HG03196 (cell line): ENCODE results near the gene ADORA2A.

ENCODE experiments used
- ATAC-seq: cut with Tn5 transposase; IDR thresholded peaks from one replicate; pipeline ENCODE4 v1.9.1; 2021; ENCODE audit not compliant: unreplicated experiment

ADORA2A gene

DNA sequence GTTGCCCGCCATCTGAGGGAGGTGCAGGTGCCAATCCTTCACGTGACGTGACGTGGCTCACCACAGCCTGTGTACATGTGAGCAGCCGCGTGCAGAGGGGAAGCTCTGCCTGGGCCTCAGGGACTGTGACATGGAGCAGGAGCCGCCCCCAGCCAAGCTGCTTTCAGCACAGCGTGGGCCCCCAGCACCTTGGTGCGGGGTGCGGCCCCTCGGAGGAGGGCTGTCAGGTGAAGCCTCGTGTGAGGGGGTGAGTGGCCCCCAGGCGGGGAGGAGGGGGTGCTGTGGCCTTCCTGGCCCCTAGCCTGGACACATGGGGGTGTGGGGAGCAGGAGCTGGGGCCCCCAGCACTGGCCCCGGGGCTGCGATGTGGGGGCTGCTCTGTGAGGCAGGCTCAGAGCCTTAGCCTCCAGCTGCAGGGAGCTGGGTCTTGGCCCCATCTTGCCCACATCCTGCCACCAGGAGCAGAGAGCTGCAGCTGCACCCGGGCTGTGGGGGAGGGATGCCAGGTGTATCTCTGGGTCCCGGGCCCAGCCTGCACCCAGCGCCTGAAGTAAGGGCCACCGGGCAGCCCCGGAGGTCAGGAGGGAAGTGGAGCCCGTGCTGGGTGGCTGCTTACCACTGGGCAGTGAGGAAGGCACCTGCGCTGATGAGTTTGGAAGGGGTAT lies at the start of gene ADORA2A:
TSS of gene ADORA2A (plus strand) at position 100 of the 665 bp plus-strand sequence. CDS start 5,806 bp downstream, outside the sequence.
- ATAC-seq: peak; percentile 47

GRCh38 chr22:24379536-24379935 lies 47.9 kb upstream of the ADORA2A start:
- ATAC-seq: no peak

- ATAC-seq: no peak
Measured at GRCh38 chr22:24380220-24380904, 47.0 kb upstream of the ADORA2A start.

- ATAC-seq: no peak
Measured at GRCh38 chr22:24380905-24381230, 46.5 kb upstream of the ADORA2A start.

GRCh38 chr22:24383061-24383460 lies 44.3 kb upstream of the ADORA2A start:
- no peak for ATAC-seq

DNA sequence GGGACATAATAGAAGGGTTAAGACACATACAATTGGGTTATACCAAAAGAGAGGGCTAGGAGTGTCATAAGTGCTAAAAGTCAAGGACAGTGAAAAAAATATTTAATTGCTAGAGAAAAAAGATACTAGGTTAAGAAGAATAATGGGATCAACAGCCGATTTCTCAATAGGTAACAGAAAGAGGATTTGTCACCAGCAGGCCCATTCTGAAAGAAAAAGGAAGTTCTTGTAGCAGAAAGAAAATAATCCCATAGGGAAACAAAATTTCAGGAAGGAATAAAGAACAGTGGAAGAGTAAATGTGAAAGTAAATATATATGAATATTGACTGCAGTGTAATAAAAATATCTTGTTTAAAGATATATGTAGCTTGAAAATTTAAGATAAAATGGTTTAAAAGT lies 43.3 kb upstream of the ADORA2A start:
- no peak for ATAC-seq

DNA sequence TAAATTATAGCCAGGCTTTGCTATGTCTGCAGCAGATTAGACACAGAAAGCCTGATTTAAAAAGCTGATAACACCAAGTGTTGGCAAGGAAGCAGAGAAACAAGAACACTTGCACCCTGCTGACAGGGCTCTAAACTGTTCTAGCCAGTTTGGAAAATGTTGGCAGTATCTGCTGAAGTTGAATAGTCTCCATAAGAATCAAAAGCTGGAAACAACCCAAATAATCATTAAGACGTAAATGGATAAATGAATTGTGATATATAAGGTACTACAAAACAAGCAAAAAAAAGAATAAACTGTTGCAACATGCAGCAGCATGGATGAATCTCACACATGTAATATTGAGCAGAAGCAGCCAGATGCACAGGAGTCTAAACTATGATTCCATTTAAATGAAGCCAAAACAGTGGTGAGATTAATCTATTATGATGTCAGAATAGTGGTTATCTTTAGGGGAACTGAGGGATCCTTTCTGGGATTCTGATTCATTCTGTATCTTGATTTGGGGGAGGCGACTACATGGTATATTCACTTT lies 40.4 kb upstream of the ADORA2A start:
- no peak for ATAC-seq

- ATAC-seq: no peak
Measured at GRCh38 chr22:24389680-24390079, 37.7 kb upstream of the ADORA2A start.

DNA sequence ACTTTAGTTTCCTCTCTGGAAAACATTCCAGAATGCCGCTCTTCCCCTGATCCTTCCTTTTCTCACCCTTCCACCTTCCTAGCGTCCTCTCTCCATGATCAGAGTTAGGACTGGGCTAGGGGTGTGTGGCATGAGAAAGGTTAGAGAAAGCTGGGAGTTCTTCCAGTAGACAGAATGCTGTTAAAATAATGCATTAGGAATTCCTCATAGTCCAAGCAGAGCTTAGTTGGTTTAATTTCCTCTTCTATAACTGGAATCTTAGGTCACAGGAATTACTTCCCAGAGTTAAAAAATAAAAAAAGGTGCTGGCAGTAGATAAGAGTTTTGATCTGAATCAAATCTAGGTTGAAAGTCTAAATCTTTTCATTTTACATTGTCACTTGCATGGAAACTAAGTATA lies 37.2 kb upstream of the ADORA2A start:
- ATAC-seq: no peak

- ATAC-seq: no peak
Measured at GRCh38 chr22:24390576-24390975, 36.8 kb upstream of the ADORA2A start.

- ATAC-seq: no peak
Measured at GRCh38 chr22:24391836-24392217, 35.6 kb upstream of the ADORA2A start.

DNA sequence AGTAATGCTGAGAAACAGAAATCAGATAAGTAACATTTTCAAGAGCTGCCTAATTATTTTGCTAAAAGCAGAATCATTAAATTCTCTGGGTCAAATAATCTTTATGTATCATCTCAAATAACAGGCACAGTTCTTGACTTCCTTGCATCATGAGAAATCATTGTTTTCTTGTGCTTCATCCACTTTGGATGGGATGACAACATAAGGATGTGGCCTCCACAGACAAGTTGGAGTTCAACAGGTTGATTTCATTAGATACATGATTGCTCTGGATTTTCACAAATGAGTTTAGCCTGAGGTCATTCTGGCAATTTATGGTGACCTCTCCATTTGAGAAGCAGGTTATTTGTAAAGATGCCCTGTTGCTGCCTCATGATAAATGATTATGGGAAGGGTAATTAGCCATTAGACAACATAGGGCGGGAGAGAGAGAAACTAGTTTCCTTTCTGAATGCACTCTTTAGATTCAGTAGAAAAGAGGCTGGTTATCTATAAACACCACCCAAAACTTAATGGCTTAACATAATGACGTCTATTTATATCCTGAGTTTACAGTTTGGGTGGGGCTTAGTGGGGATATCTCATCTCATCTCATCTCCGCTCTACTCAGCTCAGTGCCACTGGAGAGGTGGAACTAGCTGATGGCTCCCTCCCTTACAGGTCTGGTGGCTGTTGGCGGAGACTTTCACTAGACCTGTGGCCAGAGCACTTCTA lies 35.0 kb upstream of the ADORA2A start:
- no peak for ATAC-seq

DNA sequence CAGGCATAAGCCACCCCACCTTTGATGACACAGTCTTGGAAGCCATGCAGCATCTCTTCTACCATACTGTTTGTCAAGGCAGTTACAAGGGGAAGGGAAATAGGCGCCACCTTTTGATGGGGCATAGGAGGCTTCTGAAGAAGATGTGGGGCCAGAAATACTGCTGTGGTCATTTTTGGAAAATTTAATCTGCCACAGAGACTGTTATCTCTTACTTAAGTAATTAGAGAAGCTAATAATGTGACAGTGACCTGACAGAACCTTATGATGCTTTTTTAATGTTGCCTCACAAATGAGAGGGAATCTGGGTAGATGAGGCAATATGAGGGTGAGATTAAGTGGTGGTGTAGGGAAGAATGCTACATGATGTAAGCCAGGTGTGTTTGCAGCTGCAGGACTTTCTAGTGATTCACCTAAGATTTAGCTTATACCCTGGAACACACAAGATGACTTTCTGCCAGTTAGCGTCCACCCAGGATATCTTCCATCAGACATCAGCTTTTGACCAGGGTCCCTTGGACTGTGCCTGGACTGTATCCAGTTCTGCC lies 34.3 kb upstream of the ADORA2A start:
- ATAC-seq: no peak

DNA sequence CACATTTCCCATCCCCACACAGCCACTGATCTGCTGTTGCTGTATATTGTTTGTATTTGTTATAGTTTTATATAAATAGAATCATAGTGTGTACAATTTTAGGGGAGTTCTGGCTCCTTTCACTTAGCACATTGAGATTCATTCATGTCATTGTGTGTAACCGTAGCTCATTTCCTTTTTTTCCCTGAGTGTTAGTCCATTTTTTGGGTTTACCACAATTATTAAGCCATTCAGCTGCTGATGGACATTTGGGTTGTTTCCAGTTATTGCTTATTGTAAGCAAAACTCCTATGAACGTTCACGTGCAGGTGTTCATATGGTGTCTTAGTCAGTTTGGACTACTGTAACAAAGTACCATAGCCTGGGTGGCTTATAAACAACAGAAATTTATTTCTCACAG lies 33.6 kb upstream of the ADORA2A start:
- ATAC-seq: no peak

- no peak for ATAC-seq
Measured at GRCh38 chr22:24394254-24394653, 33.1 kb upstream of the ADORA2A start.

GRCh38 chr22:24398409-24398808 lies 29.0 kb upstream of the ADORA2A start:
- no peak for ATAC-seq

GRCh38 chr22:24400034-24400725 lies 27.2 kb upstream of the ADORA2A start:
- ATAC-seq: no peak

DNA sequence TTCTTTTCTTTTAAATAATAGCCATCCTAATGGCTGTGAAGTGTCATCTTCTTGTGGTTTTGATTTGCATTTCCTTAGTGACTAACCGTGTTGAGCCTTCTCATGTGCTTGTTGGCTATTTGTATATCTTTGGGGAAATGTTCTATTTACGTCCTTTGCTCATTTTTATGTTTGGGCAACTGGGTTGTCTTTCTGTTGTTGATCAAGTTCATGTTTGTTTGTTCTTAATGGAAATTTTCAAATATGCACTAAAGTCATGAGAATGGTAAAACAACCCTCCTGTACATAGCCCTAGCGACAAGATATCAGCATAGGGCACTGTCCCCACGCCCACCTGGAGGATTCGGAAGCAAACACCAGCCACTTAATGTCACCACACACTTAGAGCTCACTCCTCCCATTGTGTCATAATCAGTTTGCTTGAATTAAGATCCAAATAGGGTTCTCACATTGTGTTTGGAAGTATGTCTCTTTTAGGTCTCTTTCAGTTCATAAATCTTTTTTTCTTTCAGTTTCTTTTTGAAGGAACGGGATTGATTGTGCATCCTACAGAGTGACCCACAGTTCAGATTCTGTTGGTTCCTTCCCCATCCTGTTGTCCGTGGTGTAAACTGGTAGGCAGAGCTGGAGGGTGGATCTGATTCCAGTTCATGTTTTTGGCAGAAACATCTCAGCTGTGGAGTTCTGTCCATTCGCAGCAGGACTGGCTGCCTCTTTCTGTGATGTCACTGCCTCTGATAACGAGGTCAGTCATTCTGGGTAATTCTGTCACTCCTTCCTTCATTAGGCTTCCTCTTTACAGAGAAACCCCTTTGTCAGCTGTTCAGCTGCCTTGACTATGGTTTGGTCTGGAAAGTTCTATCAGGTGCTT lies 26.4 kb upstream of the ADORA2A start:
- ATAC-seq: peak; percentile 36

DNA sequence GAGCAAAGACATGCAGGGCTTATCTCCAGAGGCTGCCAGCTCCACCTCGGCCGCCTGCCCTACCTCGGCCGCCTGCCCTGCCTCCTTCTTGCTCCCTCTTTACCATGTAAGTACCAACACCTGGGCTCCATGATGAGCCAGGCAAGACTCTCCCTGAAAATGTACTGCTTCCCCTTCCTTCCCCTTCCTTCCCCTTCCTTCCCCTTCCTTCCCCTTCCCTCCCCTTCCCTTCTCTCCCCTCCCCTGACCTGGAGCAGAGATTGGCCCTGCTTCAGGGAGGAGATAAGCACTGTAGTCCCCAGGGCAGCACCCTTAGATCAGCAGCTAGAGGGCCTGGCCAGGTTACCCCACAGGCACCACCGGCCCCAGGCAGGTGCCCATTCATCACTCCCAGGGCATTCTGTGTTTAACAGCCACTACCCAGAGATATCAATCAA lies 25.4 kb upstream of the ADORA2A start:
- ATAC-seq: no peak
